ENCODE results near the gene TSBP1. TPM values are rescaled to one million over a fixed set of nuclear protein-coding genes. Genes with fewer than 3 reads are reported as not detected.

The TSBP1 gene
- total and polyA plus RNA-seq, 7 donors: not detected

- 96 to 97% (median 96%) methylated on average over 1 of the region's 1 CpG for WGBS, 3 donors
- ATAC-seq: no peak
- intact Hi-C loops (cut with DNase I): no loop called here
Measured at GRCh38 chr6:32386040-32386439, 14.3 kb upstream of the TSBP1 start.

GRCh38 chr6:32382757-32383420 lies 11.2 kb upstream of the TSBP1 start:
- TF ChIP-seq CTCF (IDR thresholded peaks at IDR 0.05): no peak
- intact Hi-C loops (cut with DNase I): no loop called here
- WGBS, 3 donors: 21 to 59% (median 35%) methylated on average over 1 of the region's 1 CpG
- Histone ChIP-seq H3K27me3 (ENCODE audit: insufficient read depth in 3 of 3, low read length in 2 of 3) (peaks cover 0 to 5% (median 0%) of the 10 kb centered on the region in 3 donors), H3K27ac (no peak overlapping the region), H3K36me3 (ENCODE audit: insufficient read depth in 1 of 2, low read depth in 1 of 2) (no peaks in the 10 kb centered on the region), H3K4me1 (no peaks in the 10 kb centered on the region), H3K4me3 (no peak overlapping the region), H3K9me3 (no peaks in the 10 kb centered on the region)
- DNase-seq (no peak), ATAC-seq (no peak)

More at GRCh38 chr6:32386040-32386439, 14.3 kb upstream of the TSBP1 start:
- no peak overlapping the region for H3K27ac ChIP-seq
- no peaks in the 10 kb centered on the region for H3K9me3 ChIP-seq
- no peak for DNase-seq
- H3K27me3 ChIP-seq (ENCODE audit: insufficient read depth in 3 of 3, low read length in 2 of 3): no peaks in the 10 kb centered on the region
- no peaks in the 10 kb centered on the region for H3K36me3 ChIP-seq (ENCODE audit: insufficient read depth in 1 of 2, low read depth in 1 of 2)
- no peak overlapping the region for H3K4me3 ChIP-seq
- H3K4me1 ChIP-seq: no peaks in the 10 kb centered on the region
- TF ChIP-seq CTCF (IDR thresholded peaks at IDR 0.05): no peak

- H3K9me3 ChIP-seq: no peaks in the 10 kb centered on the region
- H3K27me3 ChIP-seq (ENCODE audit: insufficient read depth in 3 of 3, low read length in 2 of 3): peaks cover 0 to 8% (median 4%) of the 10 kb centered on the region in 3 donors
- H3K4me1 ChIP-seq: no peaks in the 10 kb centered on the region
- no peak for TF ChIP-seq CTCF (IDR thresholded peaks at IDR 0.05)
- 33 to 43% (median 37%) methylated on average over 2 of the region's 2 CpGs for WGBS, 3 donors
- H3K36me3 ChIP-seq (ENCODE audit: insufficient read depth in 1 of 2, low read depth in 1 of 2): no peaks in the 10 kb centered on the region
- no peak overlapping the region for H3K4me3 ChIP-seq
- no peak overlapping the region for H3K27ac ChIP-seq
- no peak for ATAC-seq
- DNase-seq: no peak
- intact Hi-C loops (cut with DNase I): no loop called here
Measured at GRCh38 chr6:32379545-32379944, 7.8 kb upstream of the TSBP1 start.

- peaks cover 0 to 8% (median 4%) of the 10 kb centered on the region in 3 donors for H3K27me3 ChIP-seq (ENCODE audit: insufficient read depth in 3 of 3, low read length in 2 of 3)
- no peak overlapping the region for H3K27ac ChIP-seq
- no peak for TF ChIP-seq CTCF (IDR thresholded peaks at IDR 0.05)
- no peaks in the 10 kb centered on the region for H3K36me3 ChIP-seq (ENCODE audit: insufficient read depth in 1 of 2, low read depth in 1 of 2)
- no peaks in the 10 kb centered on the region for H3K4me1 ChIP-seq
- WGBS, 3 donors: 53 to 62% (median 59%) methylated on average over 7 of the region's 7 CpGs
- H3K9me3 ChIP-seq: no peaks in the 10 kb centered on the region
- no peak overlapping the region for H3K4me3 ChIP-seq
- intact Hi-C loops (cut with DNase I): no loop called here
- no peak for DNase-seq
- ATAC-seq: no peak
Measured at GRCh38 chr6:32375739-32376529, 4.2 kb upstream of the TSBP1 start.

Measured in psoas muscle (tissue), 8 donors.